Karpas-422 (cell line): Measurements from ENCODE around the gene MOV10L1. TPM values are rescaled to one million over a fixed set of nuclear protein-coding genes. Genes with fewer than 3 reads are reported as not detected.
A peak's percentile ranks its signal among the peaks of the same experiment; 100 is the strongest.

Experiments
- DNase-seq: peaks from one replicate; pipeline ENCODE4 v3.0.0-alpha.2; 2015
- H2AFZ ChIP-seq: fragments of 200-600 bp; sonication (generic); 2 replicates; pipeline ENCODE4 v1.6.1; 2014; ENCODE audit warnings: antibody characterized with exemption, low read length, mixed read lengths
- H3K27ac ChIP-seq: fragments of 200-600 bp; sonication (generic); 2 replicates; pipeline ENCODE4 v1.5.1; 2014; ENCODE audit warnings: mild to moderate bottlenecking, low read length, moderate library complexity
- H3K27me3 ChIP-seq: fragments of 200-600 bp; sonication (generic); 2 replicates; pipeline ENCODE4 v1.6.1; 2014; ENCODE audit warnings: low read length, mixed read lengths
- H3K36me3 ChIP-seq: fragments of 200-600 bp; sonication (generic); 2 replicates; pipeline ENCODE4 v1.6.1; 2014; ENCODE audit warnings: low read length, mixed read lengths; ENCODE audit not compliant: insufficient read depth
- H3K4me1 ChIP-seq: fragments of 200-600 bp; sonication (generic); 2 replicates; pipeline ENCODE4 v1.6.1; 2014; ENCODE audit warnings: mild to moderate bottlenecking, low read length, mixed read lengths
- H3K4me2 ChIP-seq: fragments of 200-600 bp; sonication (generic); 2 replicates; pipeline ENCODE4 v1.6.1; 2014; ENCODE audit warnings: low read length, low read depth, mild to moderate bottlenecking; ENCODE audit not compliant: poor library complexity, severe bottlenecking
- H3K4me3 ChIP-seq: fragments of 200-600 bp; sonication (generic); 2 replicates; pipeline ENCODE4 v1.5.1; 2014; ENCODE audit warnings: mild to moderate bottlenecking, antibody characterized with exemption, low read length, mixed read lengths
- H3K79me2 ChIP-seq: fragments of 200-600 bp; sonication (generic); 2 replicates; pipeline ENCODE4 v1.6.1; 2014; ENCODE audit warnings: mild to moderate bottlenecking, low read length, mixed read lengths
- H3K9ac ChIP-seq: fragments of 200-600 bp; sonication (generic); 2 replicates; pipeline ENCODE4 v1.6.0; 2014; ENCODE audit warnings: low read length
- H3K9me2 ChIP-seq: fragments of 200-600 bp; sonication (generic), shearing (Covaris generic); replicated peaks from 2 replicates; pipeline ENCODE4 v1.6.0; 2014; ENCODE audit warnings: mild to moderate bottlenecking, low read length, moderate library complexity; ENCODE audit not compliant: insufficient read depth
- H3K9me3 ChIP-seq: fragments of 300-700, 200-600 bp; sonication (generic); 2 replicates; pipeline ENCODE4 v1.6.1; 2014; ENCODE audit warnings: low read length, mixed read lengths
- H4K20me1 ChIP-seq: fragments of 200-600 bp; sonication (generic); 2 replicates; pipeline ENCODE4 v1.6.1; 2014; ENCODE audit warnings: mild to moderate bottlenecking, antibody characterized with exemption, low read length, low read depth; ENCODE audit not compliant: insufficient read depth
- total RNA-seq: library from RNA; depleted of rRNA; stranded (reverse); fragments of >200 nt; shearing (Covaris generic); gene quantifications from 2 replicates; pipeline ENCODE4 v1.2.3, GENCODE V29; 2014; ENCODE audit warnings: low replicate concordance

The MOV10L1 gene
- total RNA-seq, 1 experiment from 2014 or later: 2.9 TPM

GRCh38 chr22:50057278-50058060 lies 32.3 kb upstream of the MOV10L1 start:
- DNase-seq: no peak
- H4K20me1 ChIP-seq: no peaks in the 10 kb centered on the region
- H3K4me1 ChIP-seq: peaks cover 29% of the 10 kb centered on the region
- no peaks in the 10 kb centered on the region for H3K9me3 ChIP-seq
- H3K36me3 ChIP-seq: no peaks in the 10 kb centered on the region
- H3K27me3 ChIP-seq: no peaks in the 10 kb centered on the region
- no peak overlapping the region for H2AFZ ChIP-seq
- H3K4me3 ChIP-seq: no peak overlapping the region
- no peaks in the 10 kb centered on the region for H3K9me2 ChIP-seq
- H3K79me2 ChIP-seq: no peaks in the 10 kb centered on the region
- H3K9ac ChIP-seq: no peak overlapping the region
- H3K4me2 ChIP-seq: no peak overlapping the region
- H3K27ac ChIP-seq: no peak overlapping the region

DNA sequence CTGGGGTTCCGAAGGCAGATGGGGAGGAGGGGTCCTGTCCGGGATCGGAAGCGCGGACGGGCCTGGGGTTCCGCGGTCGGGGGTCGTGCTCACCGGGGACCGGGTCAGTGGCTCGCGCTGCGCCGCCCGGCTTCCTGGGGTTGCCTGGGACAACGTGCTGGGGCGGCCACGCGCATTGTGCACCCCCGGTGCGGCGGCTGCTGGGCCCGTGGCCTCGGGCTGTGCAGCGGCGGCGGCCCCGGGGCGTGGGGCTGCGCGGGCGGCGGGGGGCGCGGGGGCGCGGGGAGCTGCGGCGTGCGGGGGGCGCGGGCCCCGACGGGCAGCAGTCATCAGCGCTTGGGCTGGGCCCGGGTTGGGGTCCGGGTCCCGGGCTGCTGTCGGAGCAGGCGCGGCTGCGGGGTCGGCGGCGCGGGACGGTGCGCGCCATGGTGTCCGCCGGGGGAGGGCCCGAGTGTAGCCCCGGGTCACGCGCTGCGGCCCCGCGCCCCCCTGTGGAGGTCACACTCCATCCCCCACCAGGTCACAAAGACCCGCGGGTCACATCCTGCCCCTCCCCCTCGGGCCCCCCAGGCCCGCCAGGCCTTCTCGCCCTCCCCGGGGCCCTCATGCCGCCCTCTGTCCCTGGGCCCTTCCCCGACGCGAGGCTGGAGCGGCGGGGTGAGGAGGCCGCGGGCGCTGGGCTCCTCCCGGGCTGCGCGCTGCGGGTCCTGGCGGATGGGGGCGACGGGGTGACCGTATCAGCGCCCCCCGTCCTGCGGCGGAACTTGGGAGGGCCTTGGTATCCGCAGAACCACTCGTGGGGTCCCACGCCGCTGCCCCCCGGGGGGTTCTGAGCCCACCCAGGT lies 31.5 kb upstream of the MOV10L1 start, which contains the start of gene TTLL8:
TSS of gene TTLL8 (minus strand) at position 238 of the 845 bp plus-strand sequence.
- Histone ChIP-seq H3K9me3 (no peaks in the 10 kb centered on the region), H3K79me2 (no peaks in the 10 kb centered on the region), H3K4me2 (peak within 1 kb of the TSS; percentile 47), H3K4me1 (peaks cover 29% of the 10 kb centered on the region), H3K27ac (no peak within 1 kb of the TSS), H3K9me2 (no peaks in the 10 kb centered on the region), H3K4me3 (peak within 1 kb of the TSS; percentile 34; the same call in 1 of the 2 replicates), H3K9ac (no peak within 1 kb of the TSS), H3K27me3 (no peaks in the 10 kb centered on the region), H3K36me3 (no peaks in the 10 kb centered on the region), H2AFZ (no peak within 1 kb of the TSS), H4K20me1 (no peaks in the 10 kb centered on the region)
- no peak for DNase-seq

- Histone ChIP-seq H2AFZ (no peak overlapping the region), H3K4me1 (peaks cover 29% of the 10 kb centered on the region), H4K20me1 (no peaks in the 10 kb centered on the region), H3K27me3 (no peaks in the 10 kb centered on the region), H3K36me3 (no peaks in the 10 kb centered on the region), H3K79me2 (no peaks in the 10 kb centered on the region), H3K4me3 (peak overlapping the region; percentile 34; the same call in 1 of the 2 replicates), H3K9me3 (no peaks in the 10 kb centered on the region), H3K4me2 (peak overlapping the region; percentile 47), H3K9me2 (no peaks in the 10 kb centered on the region), H3K27ac (0 out of 2 replicates have a peak overlapping the region, but pooled peaks have one; percentile 26), H3K9ac (no peak overlapping the region)
- peak; percentile 75 for DNase-seq
Observed at GRCh38 chr22:50058906-50059880, 30.6 kb upstream of the MOV10L1 start.

- H4K20me1 ChIP-seq: no peaks in the 10 kb centered on the region
- no peak overlapping the region for H3K27ac ChIP-seq
- no peaks in the 10 kb centered on the region for H3K9me2 ChIP-seq
- H3K4me3 ChIP-seq: no peak overlapping the region
- H3K27me3 ChIP-seq: no peaks in the 10 kb centered on the region
- H3K36me3 ChIP-seq: no peaks in the 10 kb centered on the region
- H3K9me3 ChIP-seq: no peaks in the 10 kb centered on the region
- no peak for DNase-seq
- no peak overlapping the region for H3K9ac ChIP-seq
- no peak overlapping the region for H2AFZ ChIP-seq
- H3K4me1 ChIP-seq: peaks cover 29% of the 10 kb centered on the region
- no peaks in the 10 kb centered on the region for H3K79me2 ChIP-seq
- peak overlapping the region; percentile 47 for H3K4me2 ChIP-seq
Observed at GRCh38 chr22:50059881-50060262, 29.9 kb upstream of the MOV10L1 start.

GRCh38 chr22:50060441-50061140 lies 29.2 kb upstream of the MOV10L1 start:
- Histone ChIP-seq H3K27ac (no peak overlapping the region), H3K27me3 (no peaks in the 10 kb centered on the region), H3K9me3 (no peaks in the 10 kb centered on the region), H3K4me1 (peaks cover 29% of the 10 kb centered on the region), H3K4me3 (no peak overlapping the region), H3K9me2 (no peaks in the 10 kb centered on the region), H2AFZ (no peak overlapping the region), H3K9ac (no peak overlapping the region), H3K36me3 (no peaks in the 10 kb centered on the region), H3K79me2 (no peaks in the 10 kb centered on the region), H3K4me2 (no peak overlapping the region), H4K20me1 (no peaks in the 10 kb centered on the region)
- no peak for DNase-seq

- Histone ChIP-seq H3K9me2 (no peaks in the 10 kb centered on the region), H4K20me1 (no peaks in the 10 kb centered on the region), H3K9me3 (no peaks in the 10 kb centered on the region), H3K79me2 (no peaks in the 10 kb centered on the region), H2AFZ (no peak overlapping the region), H3K36me3 (no peaks in the 10 kb centered on the region), H3K4me1 (peaks cover 22% of the 10 kb centered on the region), H3K27ac (no peak overlapping the region), H3K27me3 (no peaks in the 10 kb centered on the region), H3K4me2 (no peak overlapping the region), H3K4me3 (no peak overlapping the region), H3K9ac (no peak overlapping the region)
- DNase-seq: no peak
Observed at GRCh38 chr22:50061141-50061823, 28.5 kb upstream of the MOV10L1 start.

- Histone ChIP-seq H3K79me2 (no peaks in the 10 kb centered on the region), H4K20me1 (no peaks in the 10 kb centered on the region), H3K4me3 (no peak overlapping the region), H3K27ac (no peak overlapping the region), H2AFZ (no peak overlapping the region), H3K9me2 (no peaks in the 10 kb centered on the region), H3K27me3 (no peaks in the 10 kb centered on the region), H3K4me2 (no peak overlapping the region), H3K9ac (no peak overlapping the region), H3K36me3 (no peaks in the 10 kb centered on the region), H3K9me3 (no peaks in the 10 kb centered on the region), H3K4me1 (peaks cover 16% of the 10 kb centered on the region)
- DNase-seq: no peak
Observed at GRCh38 chr22:50061824-50062355, 27.9 kb upstream of the MOV10L1 start.
